Left cardiac atrium (tissue), 4 donors: ENCODE measurements around the gene PIGZ. TPM values are rescaled to one million over a fixed set of nuclear protein-coding genes. Genes with fewer than 3 reads are reported as not detected.

ENCODE experiments used
- ATAC-seq, 2 donors: fragments of 200-7000 bp; cut with Tn5 transposase; one replicate each; pipeline ENCODE4 v1.9.1; 2020; ENCODE audit warnings: mild to moderate bottlenecking in 2 of 2, moderate library complexity in 2 of 2
- DNase-seq: peaks from one replicate; pipeline ENCODE4 v3.0.0-alpha.2; 2020
- intact Hi-C, 2 donors: fragments of 100-400 bp; cut with DNase I; formaldehyde crosslinking; loops; one replicate each; pipeline versions ENCODE4 v1.14.1 to v1.15.1; 2022 to 2023
- total RNA-seq, 2 donors: library from RNA; stranded (reverse); fragmentation: NEBNext Ultra II Directional; extraction: Animal tissue kit (Norgen Biotek cat#: 25700); gene quantifications; one replicate each; pipeline ENCODE4 v1.2.1, GENCODE V29; 2021
- donor health status: DM: no; HTN: yes; CAD: no.
- donor health status: DM: no; HTN: yes; CAD: no; lungs with severe emphysema.
- donor health status: DM: yes; HTN: yes; CAD: no.
- donor health status: Dilated cardiomyopathy.

PIGZ gene
- total RNA-seq, 2 donors from 2014 or later, result 4.5 to 4.7 TPM

GRCh38 chr3:197003461-197004385 is 35.1 kb upstream of the PIGZ start:
- no peak for ATAC-seq
- intact Hi-C loops, result loop anchor here (5.0 to 10.0 kb wide), 2 partner anchors 181 to 184 kb away; no protein-coding TSS in a partner anchor

GRCh38 chr3:197002701-197003454 is 34.2 kb upstream of the PIGZ start:
- peak; percentile 83 to 89 for ATAC-seq
- peak; percentile 84 for DNase-seq
- intact Hi-C loops, result loop anchor here (5.0 to 10.0 kb wide), 2 partner anchors 182 to 184 kb away; no protein-coding TSS in a partner anchor

More at GRCh38 chr3:197003461-197004385, 35.1 kb upstream of the PIGZ start:
- peak; percentile 25 for DNase-seq

- ATAC-seq (peak; percentile 27 to 32), DNase-seq (peak; percentile 47)
- intact Hi-C loops, result loop anchor here (5.0 to 10.0 kb wide), 2 partner anchors 183 to 185 kb away; no protein-coding TSS in a partner anchor
These were observed 33.5 kb upstream of the PIGZ start for GRCh38 chr3:197001972-197002700.

- DNase-seq (peak; percentile 26), ATAC-seq (no peak)
- intact Hi-C loops, result loop anchor here (5.0 to 10.0 kb wide), 2 partner anchors 183 to 186 kb away; no protein-coding TSS in a partner anchor
These were observed 32.7 kb upstream of the PIGZ start for GRCh38 chr3:197001106-197001971.

GRCh38 chr3:197000211-197000610 is 31.6 kb upstream of the PIGZ start:
- intact Hi-C loops, result loop anchor here (5.0 to 10.0 kb wide), 2 partner anchors 185 to 187 kb away; no protein-coding TSS in a partner anchor
- ATAC-seq (no peak), DNase-seq (no peak)

- no peak for ATAC-seq
- intact Hi-C loops, result no loop called here
These were observed 30.5 kb upstream of the PIGZ start for GRCh38 chr3:196998966-196999760.

GRCh38 chr3:196997311-196997710 is 28.7 kb upstream of the PIGZ start:
- no peak for ATAC-seq
- intact Hi-C loops, result no loop called here
- DNase-seq, result no peak

More at GRCh38 chr3:196998966-196999760, 30.5 kb upstream of the PIGZ start:
- DNase-seq, result no peak

GRCh38 chr3:196996454-196997265 is 28.0 kb upstream of the PIGZ start:
- intact Hi-C loops, result no loop called here
- DNase-seq (no peak), ATAC-seq (no peak)

- intact Hi-C loops, result no loop called here
- DNase-seq, result no peak
- ATAC-seq, result no peak
These were observed 27.2 kb upstream of the PIGZ start for GRCh38 chr3:196995646-196996355.

GRCh38 chr3:196995027-196995426 is 26.4 kb upstream of the PIGZ start:
- intact Hi-C loops, result no loop called here
- ATAC-seq, result no peak

GRCh38 chr3:196994056-196994455 is 25.4 kb upstream of the PIGZ start:
- no peak for ATAC-seq
- DNase-seq, result no peak
- intact Hi-C loops, result no loop called here

More at GRCh38 chr3:196995027-196995426, 26.4 kb upstream of the PIGZ start:
- DNase-seq, result no peak

GRCh38 chr3:196992461-196993065 is 23.9 kb upstream of the PIGZ start:
- ATAC-seq (no peak), DNase-seq (no peak)
- intact Hi-C loops, result no loop called here

- no peak for ATAC-seq
- intact Hi-C loops, result no loop called here
- DNase-seq, result peak; percentile 17
These were observed 23.2 kb upstream of the PIGZ start for GRCh38 chr3:196991581-196992460.

GRCh38 chr3:196990601-196991007 is 22.0 kb upstream of the PIGZ start:
- no peak for ATAC-seq
- intact Hi-C loops, result no loop called here
- no peak for DNase-seq
